H1 (cell line): ENCODE data around the gene RAB26. TPM values are rescaled to one million over a fixed set of nuclear protein-coding genes. Genes with fewer than 3 reads are reported as not detected.
A peak's percentile ranks its signal among the peaks of the same experiment; 100 is the strongest.

ENCODE experiments used
- CTBP2 ChIP-seq: IDR thresholded peaks from 2 replicates; pipeline ENCODE4 v1.7.0; 2011; ENCODE audit warnings: borderline replicate concordance, mild to moderate bottlenecking, moderate library complexity, mixed read lengths, low read length; ENCODE audit not compliant: insufficient read depth, insufficient read length
- POLR2A ChIP-seq, 2 experiments: IDR thresholded peaks; 1 replicate in 1 of 2; 2 replicates in 1 of 2; pipeline ENCODE4 v1.6.1; 2011; ENCODE audit warnings: low read depth in 2 of 2, low read length in 2 of 2, mild to moderate bottlenecking in 2 of 2; ENCODE audit errors: control extremely low read depth in 1 of 2
- SP1 ChIP-seq: IDR thresholded peaks from 2 replicates; pipeline ENCODE4 v1.6.1; 2011; ENCODE audit warnings: low read depth, low read length
- TAF7 ChIP-seq: optimal IDR thresholded peaks from 2 replicates; pipeline ENCODE3; 2011; ENCODE audit warnings: low read depth, mild to moderate bottlenecking, inconsistent platforms, low read length, moderate library complexity, borderline replicate concordance
- polyA plus RNA-seq, 7 experiments: library from polyadenylated mRNA; depleted of rRNA in 3 of 7; stranded (reverse) in 5 of 7; unstranded in 2 of 7; fragments of >200 nt in 5 of 7; fragments of 200-250 nt in 2 of 7; gene quantifications; 1 replicate in 5 of 7; 2 replicates in 1 of 7; 4 replicates in 1 of 7; pipeline versions ENCODE4 v1.2.1 to v1.2.3, GENCODE V29; 2011 to 2013; ENCODE audit warnings: missing spikeins in 2 of 7, mixed read lengths in 2 of 7
- total RNA-seq: library from RNA; stranded (reverse); fragmentation: NEBNext Ultra II Directional; extraction: Animal tissue kit (Norgen Biotek cat#: 25700); gene quantifications from 2 replicates; pipeline ENCODE4 v1.2.1, GENCODE V29; 2021

The RAB26 gene
- total and polyA plus RNA-seq, 2 of the 8 experiments (the other 6 are each of a cell fraction or from before 2014, with no cell fraction given) = 4.3 to 5.4 TPM

GRCh38 chr16:2151188-2152091 lies 3.0 kb downstream of the RAB26 start (continued):
- TF ChIP-seq CTBP2 = peak; percentile 13
- TF ChIP-seq SP1 = no peak
- TF ChIP-seq TAF7 = peak; percentile 58
- TF ChIP-seq POLR2A (IDR thresholded peaks at IDR 0.05; ENCODE audit: control extremely low read depth in 1 of 2, low read depth in 2 of 2, low read length in 2 of 2) = peak in 1 of 2 experiments; percentile 98; a peak in 2 of 3 replicates
